NT2/D1 (cell line): ENCODE measurements around the gene ATP9A.

ENCODE experiments used
- SUZ12 ChIP-seq: IDR thresholded peaks from 2 replicates; pipeline ENCODE4 v1.6.1; 2011; ENCODE audit not compliant: insufficient read length, insufficient read depth; ENCODE audit errors: extremely low read depth
- YY1 ChIP-seq: IDR thresholded peaks from 2 replicates; pipeline ENCODE4 v1.6.1; 2011; ENCODE audit not compliant: insufficient read length, insufficient read depth

- no peak for TF ChIP-seq YY1
- TF ChIP-seq SUZ12, result no peak
Observed at GRCh38 chr20:51634877-51635276, 133.3 kb downstream of the ATP9A start.
